ENCODE measurements around the gene HASPIN.

Gene HASPIN

GRCh38 chr17:3738562-3739295, 15.0 kb downstream of the HASPIN start:
- peak; percentile 65 for DNase-seq (ENCODE audit: low read depth)

GRCh38 chr17:3739422-3740124, 15.9 kb downstream of the HASPIN start:
- no peak for DNase-seq (ENCODE audit: low read depth)

GRCh38 chr17:3740611-3741073, 16.9 kb downstream of the HASPIN start:
- DNase-seq (ENCODE audit: low read depth): no peak

GRCh38 chr17:3744014-3744413, 20.3 kb downstream of the HASPIN start:
- no peak for DNase-seq (ENCODE audit: low read depth)

- no peak for DNase-seq (ENCODE audit: low read depth)
These were observed 21.4 kb downstream of the HASPIN start for GRCh38 chr17:3745071-3745470.

GRCh38 chr17:3747805-3748204, 24.1 kb downstream of the HASPIN start:
- no peak for DNase-seq (ENCODE audit: low read depth)

- no peak for DNase-seq (ENCODE audit: low read depth)
These were observed 24.9 kb downstream of the HASPIN start for GRCh38 chr17:3748576-3748975.

GRCh38 chr17:3750296-3750695, 26.6 kb downstream of the HASPIN start:
- no peak for DNase-seq (ENCODE audit: low read depth)

- no peak for DNase-seq (ENCODE audit: low read depth)
These were observed 27.2 kb downstream of the HASPIN start for GRCh38 chr17:3750926-3751325.

GRCh38 chr17:3751836-3752235, 28.1 kb downstream of the HASPIN start:
- DNase-seq (ENCODE audit: low read depth): no peak

GRCh38 chr17:3753624-3754023, 29.9 kb downstream of the HASPIN start:
- DNase-seq (ENCODE audit: low read depth): no peak

- DNase-seq (ENCODE audit: low read depth): no peak
These were observed 30.4 kb downstream of the HASPIN start for GRCh38 chr17:3754066-3754457.

GRCh38 chr17:3754458-3755334, 31.0 kb downstream of the HASPIN start:
- DNase-seq (ENCODE audit: low read depth): peak; percentile 58

GRCh38 chr17:3755335-3756030, 31.8 kb downstream of the HASPIN start:
- DNase-seq (ENCODE audit: low read depth): no peak

GRCh38 chr17:3759597-3760216, 36.0 kb downstream of the HASPIN start:
- DNase-seq (ENCODE audit: low read depth): no peak

- DNase-seq (ENCODE audit: low read depth): no peak
These were observed 37.6 kb downstream of the HASPIN start for GRCh38 chr17:3761036-3761917.

GRCh38 chr17:3761918-3762380, 38.2 kb downstream of the HASPIN start:
- no peak for DNase-seq (ENCODE audit: low read depth)

- DNase-seq (ENCODE audit: low read depth): no peak
These were observed 39.4 kb downstream of the HASPIN start for GRCh38 chr17:3762922-3763776.

- DNase-seq (ENCODE audit: low read depth): no peak
These were observed 40.1 kb downstream of the HASPIN start for GRCh38 chr17:3763777-3764170.

All from activated T-cell treated with anti-CD3 and anti-CD28 coated beads for 24 hours (primary cell).